OCI-LY1 (cell line): ENCODE data around the gene ST14.

ENCODE experiments used
- EZH2 ChIP-seq: fragments of 200-600 bp; sonication (generic), shearing (Covaris generic); IDR thresholded peaks from 2 replicates; pipeline ENCODE4 v1.8.0; 2017; ENCODE audit warnings: borderline replicate concordance, mixed run types, mild to moderate bottlenecking, antibody characterized with exemption, low read length, moderate library complexity, mixed read lengths
- TF ChIP-seq, protein P1 (sequence below): fragments of 200-600 bp; sonication (generic), shearing (Covaris generic); IDR thresholded peaks from 2 replicates; pipeline ENCODE4 v1.5.1; 2017; ENCODE audit warnings: mild to moderate bottlenecking, antibody characterized with exemption, low read length, moderate library complexity, mixed read lengths

DNA sequence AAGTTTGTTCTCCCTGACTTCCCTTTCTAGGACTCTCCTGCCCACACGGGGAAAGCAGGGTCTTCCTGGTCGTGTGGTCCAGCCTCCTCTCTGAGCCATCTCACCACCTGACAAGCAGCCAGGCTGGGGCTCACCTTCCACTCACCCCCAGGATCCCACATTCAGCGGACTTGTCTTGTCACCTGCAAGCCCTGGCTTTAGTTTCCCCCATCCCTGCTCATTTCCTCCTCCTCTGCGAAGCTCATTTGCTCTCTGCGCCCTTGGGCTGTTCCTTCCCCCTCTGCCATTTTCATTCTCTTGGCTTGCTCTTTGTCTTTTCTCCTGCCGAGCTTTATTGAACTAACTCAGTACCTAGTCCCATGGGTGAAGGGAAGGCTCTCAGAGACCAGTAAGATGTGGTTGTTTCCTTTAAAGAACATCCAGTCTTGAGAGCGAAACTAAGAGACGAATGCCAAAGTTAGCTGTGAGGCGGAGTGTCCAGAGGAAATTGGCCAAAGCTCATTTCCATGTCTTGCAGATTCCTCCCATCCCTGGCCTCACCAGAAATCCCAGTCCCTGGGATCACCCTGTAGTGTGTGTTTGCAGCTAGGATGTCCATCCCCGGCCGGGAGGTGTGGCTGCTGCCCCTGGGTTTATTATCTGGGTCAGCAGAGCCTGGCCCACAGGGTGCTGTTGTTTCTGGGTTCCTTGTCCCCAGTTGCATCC is 2.0 kb downstream of the ST14 start:
- TF ChIP-seq, protein P1, sequence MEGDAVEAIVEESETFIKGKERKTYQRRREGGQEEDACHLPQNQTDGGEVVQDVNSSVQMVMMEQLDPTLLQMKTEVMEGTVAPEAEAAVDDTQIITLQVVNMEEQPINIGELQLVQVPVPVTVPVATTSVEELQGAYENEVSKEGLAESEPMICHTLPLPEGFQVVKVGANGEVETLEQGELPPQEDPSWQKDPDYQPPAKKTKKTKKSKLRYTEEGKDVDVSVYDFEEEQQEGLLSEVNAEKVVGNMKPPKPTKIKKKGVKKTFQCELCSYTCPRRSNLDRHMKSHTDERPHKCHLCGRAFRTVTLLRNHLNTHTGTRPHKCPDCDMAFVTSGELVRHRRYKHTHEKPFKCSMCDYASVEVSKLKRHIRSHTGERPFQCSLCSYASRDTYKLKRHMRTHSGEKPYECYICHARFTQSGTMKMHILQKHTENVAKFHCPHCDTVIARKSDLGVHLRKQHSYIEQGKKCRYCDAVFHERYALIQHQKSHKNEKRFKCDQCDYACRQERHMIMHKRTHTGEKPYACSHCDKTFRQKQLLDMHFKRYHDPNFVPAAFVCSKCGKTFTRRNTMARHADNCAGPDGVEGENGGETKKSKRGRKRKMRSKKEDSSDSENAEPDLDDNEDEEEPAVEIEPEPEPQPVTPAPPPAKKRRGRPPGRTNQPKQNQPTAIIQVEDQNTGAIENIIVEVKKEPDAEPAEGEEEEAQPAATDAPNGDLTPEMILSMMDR = no peak
- no peak for TF ChIP-seq EZH2
